Gastroesophageal sphincter (tissue), 4 donors: ENCODE measurements around the gene ARMS2. TPM values are rescaled to one million over a fixed set of nuclear protein-coding genes. Genes with fewer than 3 reads are reported as not detected.

Experiments used
- ATAC-seq: fragments of 150-250 bp; one replicate; pipeline ENCODE4 v1.9.1; 2016; ENCODE audit warnings: mild to moderate bottlenecking, moderate library complexity
- H3K27ac ChIP-seq, 4 donors: fragments of 200-600 bp; sonication (generic) in 3 of 4; 1 replicate in 3 of 4; 2 replicates in 1 of 4; pipeline ENCODE4 v1.5.1; 2016 to 2019
- H3K27me3 ChIP-seq: fragments of 200-600 bp; sonication (generic); one replicate; pipeline ENCODE4 v1.5.1; 2019
- H3K36me3 ChIP-seq, 2 donors: fragments of 200-600 bp; sonication (generic); one replicate each; pipeline ENCODE4 v1.5.1; 2019; ENCODE audit warnings: control low read depth in 1 of 2
- H3K4me1 ChIP-seq, 3 donors: fragments of 200-600 bp; sonication (generic); 1 replicate in 2 of 3; 2 replicates in 1 of 3; pipeline ENCODE4 v1.5.1; 2016 to 2019; ENCODE audit warnings: control low read depth in 2 of 3
- H3K4me3 ChIP-seq, 2 donors: fragments of 200-600 bp; sonication (generic); one replicate each; pipeline ENCODE4 v1.5.1; 2019; ENCODE audit warnings: mild to moderate bottlenecking in 1 of 2, moderate library complexity in 1 of 2
- H3K9me3 ChIP-seq, 3 donors: fragments of 200-600 bp; sonication (generic); one replicate each; pipeline ENCODE4 v1.5.1; 2017 to 2019; ENCODE audit warnings: control low read depth in 2 of 3
- CTCF ChIP-seq, 4 experiments: fragments of 200-600 bp in 2 of 4; fragments of 450-650 bp in 2 of 4; sonication (generic) in 1 of 4; IDR thresholded peaks; one replicate each; pipeline ENCODE4 v1.5.1; 2017 to 2019; ENCODE audit warnings: antibody characterized with exemption in 4 of 4, mild to moderate bottlenecking in 2 of 4, moderate library complexity in 2 of 4
- EP300 ChIP-seq: sonication (generic); formaldehyde crosslinking; IDR thresholded peaks from one replicate; pipeline ENCODE4 v1.6.1; 2017; ENCODE audit warnings: antibody characterized with exemption, mild to moderate bottlenecking
- POLR2A ChIP-seq, 2 donors: fragments of 450-650 bp; IDR thresholded peaks; one replicate each; pipeline ENCODE4 v1.6.1; 2017; ENCODE audit warnings: antibody characterized with exemption in 2 of 2, mild to moderate bottlenecking in 2 of 2, moderate library complexity in 1 of 2
- POLR2AphosphoS5 ChIP-seq: sonication (generic); formaldehyde crosslinking; IDR thresholded peaks from one replicate; pipeline ENCODE4 v1.6.1; 2017; ENCODE audit warnings: antibody characterized with exemption
- WGBS, 2 donors: methylation state at CpG; one replicate each; pipeline ENCODE4 v1.1.5; 2018; ENCODE audit warnings: low coverage in 1 of 2; 5-methylcytosine and 5-hydroxymethylcytosine counted together
- total RNA-seq, 4 donors: library from RNA; depleted of rRNA; stranded (reverse); fragments of >200 nt; gene quantifications; one replicate each; pipeline ENCODE4 v1.1.0, GENCODE V29; 2016

The ARMS2 gene
- total RNA-seq, 4 donors from 2014 or later = not detected

- TF ChIP-seq POLR2AphosphoS5 (no peak), POLR2A (IDR thresholded peaks at IDR 0.05) (no peak), CTCF (IDR thresholded peaks at IDR 0.05) (no peak), EP300 (no peak)
- ATAC-seq = no peak
- no peaks in the 10 kb centered on the region for H3K36me3 ChIP-seq
- 83 to 89% methylated on average over 4 of the region's 4 CpGs for WGBS, 2 donors
- H3K4me1 ChIP-seq = peaks cover 0 to 14% (median 0%) of the 10 kb centered on the region in 3 donors
- H3K27ac ChIP-seq = no peak overlapping the region
- no peak overlapping the region for H3K4me3 ChIP-seq
- no peaks in the 10 kb centered on the region for H3K27me3 ChIP-seq
- no peaks in the 10 kb centered on the region for H3K9me3 ChIP-seq
Measured at GRCh38 chr10:122449153-122449552, 5.3 kb upstream of the ARMS2 start.

- Histone ChIP-seq H3K4me3 (no peak overlapping the region), H3K36me3 (no peaks in the 10 kb centered on the region), H3K4me1 (peaks cover 0 to 14% (median 0%) of the 10 kb centered on the region in 3 donors), H3K9me3 (no peaks in the 10 kb centered on the region), H3K27me3 (no peaks in the 10 kb centered on the region), H3K27ac (no peak overlapping the region)
- 80 to 82% methylated on average over 2 to 13 of the region's 14 CpGs for WGBS, 2 donors
- TF ChIP-seq EP300 (no peak), POLR2AphosphoS5 (no peak), POLR2A (IDR thresholded peaks at IDR 0.05) (no peak), CTCF (IDR thresholded peaks at IDR 0.05) (no peak)
- ATAC-seq = no peak
Measured at GRCh38 chr10:122450353-122450990, 4.0 kb upstream of the ARMS2 start.

DNA sequence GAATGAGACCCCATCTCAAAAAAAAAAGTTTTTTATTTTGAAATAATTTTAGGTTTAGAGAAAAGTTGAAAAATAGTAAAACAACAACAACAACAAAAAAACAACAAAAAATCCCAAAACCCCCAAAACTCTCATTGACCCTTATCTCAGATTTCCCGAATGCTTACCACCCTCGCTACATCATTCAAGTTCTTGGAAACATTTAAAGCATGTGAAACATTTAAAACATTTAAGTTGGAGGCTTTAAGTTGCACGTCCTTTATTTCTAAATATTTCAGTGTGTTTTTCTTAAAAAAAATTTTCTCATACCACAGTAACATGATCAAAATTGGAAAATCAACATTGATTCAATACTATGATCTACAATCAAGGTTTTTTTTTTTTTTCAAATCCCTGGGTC lies 382 bp upstream of the ARMS2 start:
- Histone ChIP-seq H3K27ac (no peak overlapping the region), H3K4me1 (peaks cover 0 to 6% (median 0%) of the 10 kb centered on the region in 3 donors), H3K27me3 (no peaks in the 10 kb centered on the region), H3K4me3 (no peak overlapping the region), H3K9me3 (no peaks in the 10 kb centered on the region), H3K36me3 (no peaks in the 10 kb centered on the region)
- WGBS, 2 donors = 78 to 88% methylated on average over 3 of the region's 3 CpGs
- no peak for ATAC-seq
- TF ChIP-seq CTCF (IDR thresholded peaks at IDR 0.05) = no peak

DNA sequence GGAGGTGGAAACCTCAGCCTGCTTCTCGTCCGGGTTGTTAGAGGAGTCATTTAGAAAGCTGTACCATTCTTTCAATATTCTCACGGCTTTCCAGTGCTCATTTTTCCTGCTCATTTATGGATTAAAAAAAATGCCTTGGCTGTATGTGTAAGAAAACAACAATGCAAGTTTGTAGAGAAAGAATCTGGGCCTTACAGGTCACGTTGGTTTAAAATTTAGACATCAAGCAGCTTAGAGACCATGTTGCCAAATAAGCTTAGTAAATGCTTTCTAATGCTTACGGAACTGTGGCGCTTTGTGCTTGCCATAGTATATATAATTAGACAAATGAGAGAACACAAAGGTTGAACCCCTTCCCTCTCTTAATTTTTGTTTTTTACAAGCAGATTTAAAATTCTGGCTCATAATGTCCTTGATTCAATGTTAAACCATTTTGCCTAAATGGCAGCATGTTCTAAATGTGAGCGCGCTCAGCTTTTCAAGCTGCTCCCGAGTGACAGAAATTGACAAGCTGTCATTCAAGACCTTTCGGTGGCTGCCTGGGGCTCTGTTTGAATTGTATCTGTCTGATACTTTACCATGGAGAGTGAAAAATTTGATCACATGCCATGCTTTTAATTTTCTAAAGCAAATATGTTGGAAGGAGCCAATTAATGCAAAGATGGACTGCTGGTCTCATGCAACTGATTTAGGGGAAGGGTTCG lies 1.1 kb downstream of the ARMS2 start:
- no peak for ATAC-seq
- Histone ChIP-seq H3K4me1 (peaks cover 0 to 12% (median 3%) of the 10 kb centered on the region in 3 donors), H3K36me3 (no peaks in the 10 kb centered on the region), H3K27ac (no peak overlapping the region), H3K9me3 (no peaks in the 10 kb centered on the region), H3K4me3 (no peak overlapping the region), H3K27me3 (no peaks in the 10 kb centered on the region)
- 82 to 89% methylated on average over 11 of the region's 11 CpGs for WGBS, 2 donors
- TF ChIP-seq POLR2A (IDR thresholded peaks at IDR 0.05) = no peak
- TF ChIP-seq CTCF (IDR thresholded peaks at IDR 0.05) = no peak
- no peak for TF ChIP-seq POLR2AphosphoS5
- no peak for TF ChIP-seq EP300

- no peaks in the 10 kb centered on the region for H3K9me3 ChIP-seq
- 67 to 77% methylated on average over 2 to 4 of the region's 5 CpGs for WGBS, 2 donors
- TF ChIP-seq POLR2A (IDR thresholded peaks at IDR 0.05) = no peak
- TF ChIP-seq EP300 = no peak
- no peak for TF ChIP-seq CTCF (IDR thresholded peaks at IDR 0.05)
- no peak for TF ChIP-seq POLR2AphosphoS5
- no peak for ATAC-seq
- H3K36me3 ChIP-seq = no peaks in the 10 kb centered on the region
- H3K4me1 ChIP-seq = peaks cover 0 to 19% (median 3%) of the 10 kb centered on the region in 3 donors
- H3K27ac ChIP-seq = no peak overlapping the region
- no peak overlapping the region for H3K4me3 ChIP-seq
- H3K27me3 ChIP-seq = no peaks in the 10 kb centered on the region
Measured at GRCh38 chr10:122457934-122458333, 3.5 kb downstream of the ARMS2 start.
